ENCODE results near the gene CLDND2. TPM values are rescaled to one million over a fixed set of nuclear protein-coding genes. Genes with fewer than 3 reads are reported as not detected.
"Not testable (repeated sequence)": the region's sequence is repeated elsewhere in the genome, so short reads cannot be mapped to it uniquely, and the experiment has no call there.

The CLDND2 gene
- 1 to 10 TPM in 5 of 7 donors, not detected in 2; 2.1 to 4.9 (median 2.5) TPM for total RNA-seq
- 1 to 10 TPM in 1 of 3 donors, under 1 TPM in 2; 0.36 to 3.4 (median 0.77) TPM for polyA plus RNA-seq
- long read RNA-seq, donor 1 = 0 reads
- long read RNA-seq, donor 2 = 0 reads

- peaks cover 4 to 92% (median 47%) of the 10 kb centered on the region in 6 donors for H3K4me1 ChIP-seq
- peak within 1 kb of the TSS; percentile 82 to 97 (median 93) for H3K27ac ChIP-seq
- H3K27me3 ChIP-seq (replicated peaks in 1 of 7) = no peaks in the 10 kb centered on the region
- 48 to 53% (median 50%) methylated on average over 20 to 23 of the region's 23 CpGs for WGBS, 5 donors
- intact Hi-C loops (cut with DNase I; ENCODE audit: low total_unique reads) = no loop called here
- no peak for DNase-seq
- peak within 1 kb of the TSS; percentile 51 to 95 (median 78) for H3K4me3 ChIP-seq
- TF ChIP-seq POLR2AphosphoS5 (IDR thresholded peaks at IDR 0.05) (no peak), CTCF (IDR thresholded peaks at IDR 0.05 in 8 of 11, conservative IDR thresholded peaks at IDR 0.05 in 3 of 11) (no peak), POLR2A (IDR thresholded peaks at IDR 0.05) (no peak)
- H3K9me3 ChIP-seq = no peaks in the 10 kb centered on the region
- H3K36me3 ChIP-seq = no peaks in the 10 kb centered on the region
Measured at GRCh38 chr19:51368366-51369282, at the start of gene CLDND2. TSS of gene CLDND2 (minus strand) at chr19:51369003. CDS start at chr19:51368577, 426 bp downstream.

- Histone ChIP-seq H3K4me1 (peaks cover 3 to 78% (median 39%) of the 10 kb centered on the region in 6 donors), H3K27ac (peak overlapping the region; percentile 63 to 95 (median 83)), H3K27me3 (replicated peaks in 1 of 7) (peaks cover 0 to 32% (median 9%) of the 10 kb centered on the region in 7 donors), H3K36me3 (peaks cover 0 to 32% (median 0%) of the 10 kb centered on the region in 6 donors), H3K9me3 (no peaks in the 10 kb centered on the region), H3K4me3 (peak overlapping the region in 6 of 8 donors; percentile 15 to 74 (median 44))
- no peak for DNase-seq
- TF ChIP-seq CTCF (IDR thresholded peaks at IDR 0.05 in 8 of 11, conservative IDR thresholded peaks at IDR 0.05 in 3 of 11) (no peak), POLR2A (IDR thresholded peaks at IDR 0.05) (no peak), POLR2AphosphoS5 (IDR thresholded peaks at IDR 0.05) (no peak)
- WGBS, 5 donors = 32 to 56% (median 51%) methylated on average over 3 of the region's 3 CpGs
- intact Hi-C loops (cut with DNase I; ENCODE audit: low total_unique reads) = loop anchor here (10.0 kb wide), 1 partner anchor 237 kb away; no protein-coding TSS in a partner anchor
Measured at GRCh38 chr19:51417810-51418157, 49.0 kb upstream of the CLDND2 start.

GRCh38 chr19:51417107-51417809, 48.5 kb upstream of the CLDND2 start, which contains the start of gene SIGLEC10:
TSS of gene SIGLEC10 (minus strand) at chr19:51417642. CDS start at chr19:51417581, 61 bp downstream.
- peak; percentile 95 for DNase-seq
- TF ChIP-seq POLR2A (IDR thresholded peaks at IDR 0.05) = peak in 1 of 3 donors; percentile 41
- peak; percentile 81 to 91 (median 87) for TF ChIP-seq POLR2AphosphoS5 (IDR thresholded peaks at IDR 0.05)
- TF ChIP-seq CTCF (IDR thresholded peaks at IDR 0.05 in 8 of 11, conservative IDR thresholded peaks at IDR 0.05 in 3 of 11) = peak in 1 of 11 experiments; percentile 18

GRCh38 chr19:51416422-51416821, 47.6 kb upstream of the CLDND2 start:
- intact Hi-C loops (cut with DNase I; ENCODE audit: low total_unique reads) = loop anchor here (10.0 kb wide), 1 partner anchor 238 kb away; no protein-coding TSS in a partner anchor
- not testable (repeated sequence) for H3K9me3 ChIP-seq, DNase-seq
- Histone ChIP-seq H3K27me3 (replicated peaks in 1 of 7) (peaks cover 0 to 18% (median 5%) of the 10 kb centered on the region in 7 donors), H3K4me1 (peaks cover 0 to 71% (median 33%) of the 10 kb centered on the region in 6 donors), H3K27ac (peak overlapping the region in 7 of 8 donors; percentile 63 to 95 (median 87)), H3K4me3 (peak overlapping the region in 7 of 8 donors; percentile 15 to 74 (median 42)), H3K36me3 (peaks cover 0 to 46% (median 0%) of the 10 kb centered on the region in 6 donors)
- WGBS, 5 donors = 69 to 87% (median 79%) methylated on average over 8 to 15 of the region's 15 CpGs

More at GRCh38 chr19:51417107-51417809, 48.5 kb upstream of the CLDND2 start, which contains the start of gene SIGLEC10:
- Histone ChIP-seq H3K27ac (peak within 1 kb of the TSS; percentile 63 to 95 (median 83)), H3K36me3 (peaks cover 0 to 38% (median 0%) of the 10 kb centered on the region in 6 donors), H3K9me3 (no peaks in the 10 kb centered on the region), H3K4me1 (peaks cover 3 to 78% (median 39%) of the 10 kb centered on the region in 6 donors), H3K4me3 (peak within 1 kb of the TSS; percentile 6 to 74 (median 40)), H3K27me3 (replicated peaks in 1 of 7) (peaks cover 0 to 26% (median 9%) of the 10 kb centered on the region in 7 donors)
- intact Hi-C loops (cut with DNase I; ENCODE audit: low total_unique reads) = loop anchor here (10.0 kb wide), 1 partner anchor 238 kb away; no protein-coding TSS in a partner anchor
- 7 to 30% (median 24%) methylated on average over 7 to 21 of the region's 21 CpGs for WGBS, 5 donors

Data from spleen (tissue), 13 donors.